Mesenchymal stem cell (in vitro differentiated cells and primary cell): ENCODE data around the gene TPM2.
A peak's percentile ranks its signal among the peaks of the same experiment; 100 is the strongest.

Experiments
- DNase-seq: peaks from one replicate; pipeline ENCODE4 v3.0.0-alpha.2; 2013
- H2AFZ ChIP-seq: one replicate; pipeline ENCODE4 v1.6.1; 2013; ENCODE audit warnings: low read depth, mild to moderate bottlenecking, control low read depth, inconsistent platforms, low read length, moderate library complexity
- H2AK5ac ChIP-seq: 2 replicates; pipeline ENCODE4 v1.6.1; 2013; ENCODE audit warnings: low read length, moderate library complexity, mild to moderate bottlenecking, inconsistent platforms; ENCODE audit not compliant: severe bottlenecking
- H2BK120ac ChIP-seq: one replicate; pipeline ENCODE4 v1.6.1; 2013; ENCODE audit warnings: low read depth, mild to moderate bottlenecking, inconsistent platforms, low read length, moderate library complexity
- H2BK12ac ChIP-seq, 2 experiments: one replicate each; pipeline ENCODE4 v1.6.1; 2013; ENCODE audit warnings: inconsistent platforms in 2 of 2, low read length in 2 of 2, mild to moderate bottlenecking in 2 of 2, moderate library complexity in 2 of 2, control low read depth in 1 of 2
- H2BK15ac ChIP-seq: one replicate; pipeline ENCODE4 v1.6.1; 2013; ENCODE audit warnings: mild to moderate bottlenecking, low read depth, inconsistent platforms; ENCODE audit not compliant: poor library complexity, severe bottlenecking
- H2BK5ac ChIP-seq: 2 replicates; pipeline ENCODE4 v1.6.1; 2013; ENCODE audit warnings: low read depth, mild to moderate bottlenecking, low read length, control low read depth, inconsistent platforms; ENCODE audit not compliant: poor library complexity, severe bottlenecking
- H3K14ac ChIP-seq, 2 experiments: one replicate each; pipeline ENCODE4 v1.6.1; 2013; ENCODE audit warnings: inconsistent platforms in 2 of 2, low read length in 2 of 2, control low read depth in 1 of 2, mild to moderate bottlenecking in 1 of 2, moderate library complexity in 1 of 2
- H3K18ac ChIP-seq, 2 experiments: one replicate each; pipeline ENCODE4 v1.6.1; 2013; ENCODE audit warnings: inconsistent platforms in 2 of 2, low read length in 2 of 2, control low read depth in 1 of 2, low read depth in 1 of 2, mild to moderate bottlenecking in 1 of 2
- H3K23ac ChIP-seq, 2 experiments: one replicate each; pipeline ENCODE4 v1.6.1; 2013; ENCODE audit warnings: inconsistent platforms in 2 of 2, low read length in 2 of 2, mild to moderate bottlenecking in 2 of 2, moderate library complexity in 2 of 2, control low read depth in 1 of 2
- H3K27ac ChIP-seq: 2 replicates; pipeline ENCODE4 v1.5.1; 2013; ENCODE audit warnings: mild to moderate bottlenecking, moderate library complexity, low read length, control low read depth, inconsistent platforms; ENCODE audit not compliant: poor library complexity, severe bottlenecking
- H3K27me3 ChIP-seq, 2 experiments: 2 replicates each; pipeline versions ENCODE4 v1.6.1 to v1.7.0; 2013; ENCODE audit warnings: low read length in 2 of 2, mild to moderate bottlenecking in 2 of 2, moderate library complexity in 2 of 2, control low read depth in 1 of 2, inconsistent platforms in 1 of 2; ENCODE audit not compliant: control insufficient read depth in 1 of 2, insufficient read depth in 1 of 2
- H3K36me3 ChIP-seq, 2 experiments: 2 replicates each; pipeline versions ENCODE4 v1.6.1 to v1.7.0; 2013; ENCODE audit warnings: low read length in 2 of 2, control low read depth in 1 of 2, inconsistent platforms in 1 of 2, low read depth in 1 of 2, mild to moderate bottlenecking in 1 of 2; ENCODE audit not compliant: insufficient read depth in 2 of 2, control insufficient read depth in 1 of 2
- H3K4ac ChIP-seq, 2 experiments: one replicate each; pipeline ENCODE4 v1.6.1; 2013; ENCODE audit warnings: inconsistent platforms in 2 of 2, low read length in 2 of 2, mild to moderate bottlenecking in 2 of 2, moderate library complexity in 2 of 2, control low read depth in 1 of 2, low read depth in 1 of 2
- H3K4me1 ChIP-seq: 2 replicates; pipeline ENCODE4 v1.6.1; 2013; ENCODE audit warnings: low read depth, low read length, control low read depth; ENCODE audit not compliant: control insufficient read depth, insufficient read depth
- H3K4me2 ChIP-seq: 2 replicates; pipeline ENCODE4 v1.6.1; 2013; ENCODE audit warnings: low read length, mild to moderate bottlenecking, inconsistent platforms; ENCODE audit not compliant: poor library complexity, severe bottlenecking
- H3K4me3 ChIP-seq, 2 experiments: 2 replicates each; pipeline versions ENCODE4 v1.5.1 to v1.7.0; 2013; ENCODE audit warnings: low read length in 2 of 2, mild to moderate bottlenecking in 2 of 2, control low read depth in 1 of 2, low read depth in 1 of 2; ENCODE audit not compliant: insufficient read depth in 1 of 2
- H3K79me1 ChIP-seq: replicated peaks from 2 replicates; pipeline ENCODE4 v1.6.1; 2013; ENCODE audit warnings: mild to moderate bottlenecking, control low read depth, low read length, inconsistent platforms; ENCODE audit not compliant: poor library complexity, severe bottlenecking
- H3K9ac ChIP-seq: 2 replicates; pipeline ENCODE4 v1.7.0; 2013; ENCODE audit warnings: mild to moderate bottlenecking, low read length, moderate library complexity
- H3K9me3 ChIP-seq: 2 replicates; pipeline ENCODE4 v1.7.0; 2013; ENCODE audit warnings: mild to moderate bottlenecking, low read length; ENCODE audit not compliant: control insufficient read depth
- H4K8ac ChIP-seq: one replicate; pipeline ENCODE4 v1.6.1; 2013; ENCODE audit warnings: inconsistent platforms, mild to moderate bottlenecking, low read length, moderate library complexity
- H4K91ac ChIP-seq: one replicate; pipeline ENCODE4 v1.6.1; 2013; ENCODE audit warnings: mild to moderate bottlenecking, low read length, inconsistent platforms
- WGBS: methylation state at CpG from one replicate; pipeline ENCODE4 v1.1.7; 2013; ENCODE audit warnings: mixed read lengths; 5-methylcytosine and 5-hydroxymethylcytosine counted together

TPM2 gene

GRCh38 chr9:35658968-35659220 lies 30.8 kb downstream of the TPM2 start:
- no peak overlapping the region for H3K23ac ChIP-seq
- peak overlapping the region; percentile 78 for H3K4me2 ChIP-seq
- no peak overlapping the region for H4K91ac ChIP-seq
- no peak overlapping the region for H2BK5ac ChIP-seq
- no peak overlapping the region for H2BK15ac ChIP-seq
- H3K79me1 ChIP-seq: peaks cover 14% of the 10 kb centered on the region
- H2AK5ac ChIP-seq: no peak overlapping the region
- H3K9me3 ChIP-seq: no peaks in the 10 kb centered on the region
- peak overlapping the region; percentile 95 to 96 for H3K4me3 ChIP-seq
- no peak overlapping the region for H2AFZ ChIP-seq
- H3K9ac ChIP-seq: peak overlapping the region; percentile 98
- H2BK12ac ChIP-seq: peak overlapping the region in 1 of 2 experiments; percentile 64
- H3K18ac ChIP-seq: peak overlapping the region in 1 of 2 experiments; percentile 37
- 9% methylated on average over 2 of the region's 2 CpGs for WGBS
- no peak overlapping the region for H2BK120ac ChIP-seq
- H3K4me1 ChIP-seq: peaks cover 10% of the 10 kb centered on the region
- H3K14ac ChIP-seq: no peak overlapping the region
- H3K27ac ChIP-seq: peak overlapping the region; percentile 59
- DNase-seq: peak; percentile 74
- H4K8ac ChIP-seq: no peak overlapping the region
- H3K27me3 ChIP-seq: no peaks in the 10 kb centered on the region
- peaks cover 18 to 33% of the 10 kb centered on the region in 2 experiments for H3K36me3 ChIP-seq
- no peak overlapping the region for H3K4ac ChIP-seq

- H3K4me2 ChIP-seq: peak within 1 kb of the TSS; percentile 78
- peak within 1 kb of the TSS; percentile 97 for H3K27ac ChIP-seq
- no peaks in the 10 kb centered on the region for H3K9me3 ChIP-seq
- H3K27me3 ChIP-seq: no peaks in the 10 kb centered on the region
- WGBS: under 1% methylated on average over 54 of the region's 67 CpGs
- H4K8ac ChIP-seq: peak within 1 kb of the TSS; percentile 95
- peak within 1 kb of the TSS in 1 of 2 experiments; percentile 94 for H3K23ac ChIP-seq
- H4K91ac ChIP-seq: peak within 1 kb of the TSS; percentile 95
- peak within 1 kb of the TSS; percentile 38 to 93 for H2BK12ac ChIP-seq
- peaks cover 14% of the 10 kb centered on the region for H3K79me1 ChIP-seq
- H3K9ac ChIP-seq: peak within 1 kb of the TSS; percentile 98
- H3K4me1 ChIP-seq: peaks cover 10% of the 10 kb centered on the region
- peak within 1 kb of the TSS; percentile 76 for H2BK120ac ChIP-seq
- peak within 1 kb of the TSS; percentile 95 to 96 for H3K4me3 ChIP-seq
- H2AK5ac ChIP-seq: no peak within 1 kb of the TSS
- peak within 1 kb of the TSS in 1 of 2 experiments; percentile 97 for H3K14ac ChIP-seq
- peak within 1 kb of the TSS; percentile 92 for H2AFZ ChIP-seq
- H2BK15ac ChIP-seq: peak within 1 kb of the TSS; percentile 89
- peak within 1 kb of the TSS; percentile 69 for H2BK5ac ChIP-seq
- H3K36me3 ChIP-seq: peaks cover 18 to 33% of the 10 kb centered on the region in 2 experiments
- peak; percentile 86 for DNase-seq
- peak within 1 kb of the TSS; percentile 89 to 97 for H3K4ac ChIP-seq
- peak within 1 kb of the TSS; percentile 89 to 94 for H3K18ac ChIP-seq
These were observed 31.4 kb downstream of the TPM2 start, which contains the start of gene CCDC107 for GRCh38 chr9:35658137-35658967. TSS of gene CCDC107 (plus strand) at chr9:35658292. CDS start at chr9:35658380, 88 bp downstream.

- peak within 1 kb of the TSS; percentile 95 to 96 for H3K4me3 ChIP-seq
- peak within 1 kb of the TSS; percentile 89 to 94 for H3K18ac ChIP-seq
- peak within 1 kb of the TSS; percentile 89 for H2BK15ac ChIP-seq
- H2BK12ac ChIP-seq: peak within 1 kb of the TSS; percentile 38 to 93
- H2BK5ac ChIP-seq: peak within 1 kb of the TSS; percentile 69
- no peak within 1 kb of the TSS for H2AK5ac ChIP-seq
- H3K4me1 ChIP-seq: peaks cover 10% of the 10 kb centered on the region
- H3K4ac ChIP-seq: peak within 1 kb of the TSS; percentile 89 to 97
- no peaks in the 10 kb centered on the region for H3K27me3 ChIP-seq
- peak within 1 kb of the TSS in 1 of 2 experiments; percentile 97 for H3K14ac ChIP-seq
- peak within 1 kb of the TSS in 1 of 2 experiments; percentile 94 for H3K23ac ChIP-seq
- H3K4me2 ChIP-seq: peak within 1 kb of the TSS; percentile 78
- peak within 1 kb of the TSS; percentile 95 for H4K91ac ChIP-seq
- WGBS: under 1% methylated on average over 36 of the region's 42 CpGs
- H3K36me3 ChIP-seq: peaks cover 18 to 31% of the 10 kb centered on the region in 2 experiments
- H2AFZ ChIP-seq: peak within 1 kb of the TSS; percentile 92
- peak within 1 kb of the TSS; percentile 97 for H3K27ac ChIP-seq
- peak within 1 kb of the TSS; percentile 95 for H4K8ac ChIP-seq
- H2BK120ac ChIP-seq: peak within 1 kb of the TSS; percentile 76
- H3K79me1 ChIP-seq: peaks cover 11% of the 10 kb centered on the region
- H3K9me3 ChIP-seq: no peaks in the 10 kb centered on the region
- DNase-seq: peak; percentile 100
- peak within 1 kb of the TSS; percentile 98 for H3K9ac ChIP-seq
These were observed 32.1 kb downstream of the TPM2 start, which contains the start of gene RMRP for GRCh38 chr9:35657546-35658136. TSS of gene RMRP (minus strand) at chr9:35658019.
